Neural progenitor cell (in vitro differentiated cells): ENCODE data around the gene PTPRG.

Experiments
- CTCF ChIP-seq: fragments of 200-600 bp; sonication (generic); IDR thresholded peaks from 2 replicates; pipeline ENCODE4 v1.5.1; 2017; ENCODE audit warnings: antibody characterized with exemption, mild to moderate bottlenecking
- EZH2 ChIP-seq: fragments of 200-600 bp; sonication (generic); IDR thresholded peaks from 2 replicates; pipeline ENCODE4 v1.6.1; 2017; ENCODE audit warnings: antibody characterized with exemption, mild to moderate bottlenecking, moderate library complexity
- EZH2phosphoT487 ChIP-seq: fragments of 200-600 bp; sonication (generic); IDR thresholded peaks from 2 replicates; pipeline ENCODE4 v1.6.1; 2017; ENCODE audit warnings: antibody characterized with exemption

- TF ChIP-seq CTCF (no peak), EZH2 (no peak), EZH2phosphoT487 (no peak)
These were observed 200.5 kb downstream of the PTPRG start for GRCh38 chr3:61761694-61762430.
